ENCODE measurements around the gene KRTAP19-1.

Gene KRTAP19-1

GRCh38 chr21:30468900-30469714 is 11.1 kb downstream of the KRTAP19-1 start:
- no peak overlapping the region for H3K23ac ChIP-seq (ENCODE audit: low read length)
- no peak overlapping the region for H3K4ac ChIP-seq (ENCODE audit: low read depth, low read length)
- no peaks in the 10 kb centered on the region for H3K27me3 ChIP-seq (ENCODE audit: insufficient read depth, low read length, poor library complexity)
- no peak overlapping the region for H3K4me3 ChIP-seq (ENCODE audit: low read length)
- no peaks in the 10 kb centered on the region for H3K79me1 ChIP-seq (ENCODE audit: low read length)
- no peak overlapping the region for H3K18ac ChIP-seq (ENCODE audit: low read length)
- no peak overlapping the region for H3K4me2 ChIP-seq (ENCODE audit: low read length)
- H3K56ac ChIP-seq (ENCODE audit: low read length) = no peak overlapping the region
- no peaks in the 10 kb centered on the region for H3K36me3 ChIP-seq (ENCODE audit: control insufficient read depth, insufficient read depth, low read length)
- H4K5ac ChIP-seq (ENCODE audit: low read length) = no peak overlapping the region
- no CpG with 5 or more reads among the region's 6 CpGs for WGBS (ENCODE audit: extremely low coverage, insufficient coverage, low lambda C conversion rate)
- DNase-seq = no peak
- no peaks in the 10 kb centered on the region for H3K4me1 ChIP-seq (ENCODE audit: control insufficient read depth, low read depth, low read length)
- no peaks in the 10 kb centered on the region for H3K79me2 ChIP-seq (ENCODE audit: control insufficient read depth, insufficient read depth, low read length)
- H2BK5ac ChIP-seq (ENCODE audit: low read length) = no peak overlapping the region
- H3K9ac ChIP-seq (ENCODE audit: low read length) = no peak overlapping the region
- no peak overlapping the region for H3K27ac ChIP-seq (ENCODE audit: low read depth, low read length)
- H4K8ac ChIP-seq (ENCODE audit: low read depth, low read length) = no peak overlapping the region
- no peak overlapping the region for H2BK15ac ChIP-seq (replicated peaks; ENCODE audit: low read depth)
- H2AK5ac ChIP-seq (ENCODE audit: low read length) = no peak overlapping the region
- no peak overlapping the region for H2BK120ac ChIP-seq (ENCODE audit: low read depth, low read length)

- Histone ChIP-seq H2BK15ac (replicated peaks; ENCODE audit: low read depth) (no peak overlapping the region), H3K4me2 (ENCODE audit: low read length) (no peak overlapping the region), H3K27me3 (ENCODE audit: insufficient read depth, low read length, poor library complexity) (no peaks in the 10 kb centered on the region), H3K18ac (ENCODE audit: low read length) (no peak overlapping the region), H3K4me1 (ENCODE audit: control insufficient read depth, low read depth, low read length) (no peaks in the 10 kb centered on the region), H4K5ac (ENCODE audit: low read length) (no peak overlapping the region), H3K4me3 (ENCODE audit: low read length) (no peak overlapping the region), H2AK5ac (ENCODE audit: low read length) (no peak overlapping the region), H3K9ac (ENCODE audit: low read length) (no peak overlapping the region), H3K23ac (ENCODE audit: low read length) (no peak overlapping the region), H3K79me1 (ENCODE audit: low read length) (no peaks in the 10 kb centered on the region), H3K79me2 (ENCODE audit: control insufficient read depth, insufficient read depth, low read length) (no peaks in the 10 kb centered on the region), H3K27ac (ENCODE audit: low read depth, low read length) (no peak overlapping the region), H2BK120ac (ENCODE audit: low read depth, low read length) (no peak overlapping the region), H4K8ac (ENCODE audit: low read depth, low read length) (no peak overlapping the region), H3K56ac (ENCODE audit: low read length) (no peak overlapping the region), H3K36me3 (ENCODE audit: control insufficient read depth, insufficient read depth, low read length) (no peaks in the 10 kb centered on the region), H3K4ac (ENCODE audit: low read depth, low read length) (no peak overlapping the region), H2BK5ac (ENCODE audit: low read length) (no peak overlapping the region)
- peak; percentile 49 for DNase-seq
- no CpG with 5 or more reads among the region's 3 CpGs for WGBS (ENCODE audit: extremely low coverage, insufficient coverage, low lambda C conversion rate)
Observed at GRCh38 chr21:30463713-30464112, 16.5 kb downstream of the KRTAP19-1 start.

DNA sequence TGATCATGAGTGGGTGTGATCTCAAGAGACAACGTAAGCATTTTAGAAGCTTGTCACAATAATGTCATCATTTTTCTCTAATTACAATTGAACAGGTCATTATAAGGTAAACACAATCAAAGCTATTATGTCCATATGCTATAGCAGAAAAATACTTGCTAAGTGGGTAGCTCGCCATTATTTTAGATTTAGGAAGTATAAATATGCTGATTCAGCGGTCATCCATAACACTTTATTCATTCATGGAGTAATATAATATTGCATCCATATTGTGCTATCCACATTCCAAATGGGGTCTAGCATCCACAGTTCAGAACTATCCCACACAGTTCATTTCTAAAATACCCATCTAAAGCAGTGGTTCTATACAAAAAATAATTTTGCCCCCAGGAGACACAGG is 31.7 kb downstream of the KRTAP19-1 start:
- H3K79me1 ChIP-seq (ENCODE audit: low read length) = no peaks in the 10 kb centered on the region
- WGBS (ENCODE audit: extremely low coverage, insufficient coverage, low lambda C conversion rate) = no CpG with 5 or more reads among the region's 3 CpGs
- H3K27me3 ChIP-seq (ENCODE audit: insufficient read depth, low read length, poor library complexity) = no peaks in the 10 kb centered on the region
- no peaks in the 10 kb centered on the region for H3K36me3 ChIP-seq (ENCODE audit: control insufficient read depth, insufficient read depth, low read length)
- no peak overlapping the region for H3K9ac ChIP-seq (ENCODE audit: low read length)
- H2BK120ac ChIP-seq (ENCODE audit: low read depth, low read length) = no peak overlapping the region
- no peak overlapping the region for H3K23ac ChIP-seq (ENCODE audit: low read length)
- no peaks in the 10 kb centered on the region for H3K4me1 ChIP-seq (ENCODE audit: control insufficient read depth, low read depth, low read length)
- H4K5ac ChIP-seq (ENCODE audit: low read length) = no peak overlapping the region
- no peak overlapping the region for H3K56ac ChIP-seq (ENCODE audit: low read length)
- no peak overlapping the region for H2BK5ac ChIP-seq (ENCODE audit: low read length)
- DNase-seq = no peak
- H2BK15ac ChIP-seq (replicated peaks; ENCODE audit: low read depth) = no peak overlapping the region
- no peak overlapping the region for H3K18ac ChIP-seq (ENCODE audit: low read length)
- no peak overlapping the region for H3K4me3 ChIP-seq (ENCODE audit: low read length)
- H3K4ac ChIP-seq (ENCODE audit: low read depth, low read length) = no peak overlapping the region
- H3K79me2 ChIP-seq (ENCODE audit: control insufficient read depth, insufficient read depth, low read length) = no peaks in the 10 kb centered on the region
- no peak overlapping the region for H3K4me2 ChIP-seq (ENCODE audit: low read length)
- no peak overlapping the region for H2AK5ac ChIP-seq (ENCODE audit: low read length)
- H4K8ac ChIP-seq (ENCODE audit: low read depth, low read length) = no peak overlapping the region
- H3K27ac ChIP-seq (ENCODE audit: low read depth, low read length) = no peak overlapping the region

GRCh38 chr21:30447056-30447455 is 33.1 kb downstream of the KRTAP19-1 start:
- WGBS (ENCODE audit: extremely low coverage, insufficient coverage, low lambda C conversion rate) = no CpG with 5 or more reads among the region's 4 CpGs
- Histone ChIP-seq H3K79me1 (ENCODE audit: low read length) (no peaks in the 10 kb centered on the region), H3K9ac (ENCODE audit: low read length) (no peak overlapping the region), H3K4ac (ENCODE audit: low read depth, low read length) (no peak overlapping the region), H3K4me1 (ENCODE audit: control insufficient read depth, low read depth, low read length) (no peaks in the 10 kb centered on the region), H3K4me2 (ENCODE audit: low read length) (no peak overlapping the region), H2BK5ac (ENCODE audit: low read length) (no peak overlapping the region), H3K27ac (ENCODE audit: low read depth, low read length) (no peak overlapping the region), H4K8ac (ENCODE audit: low read depth, low read length) (no peak overlapping the region), H3K4me3 (ENCODE audit: low read length) (no peak overlapping the region), H3K18ac (ENCODE audit: low read length) (no peak overlapping the region), H2BK15ac (replicated peaks; ENCODE audit: low read depth) (no peak overlapping the region), H3K79me2 (ENCODE audit: control insufficient read depth, insufficient read depth, low read length) (no peaks in the 10 kb centered on the region), H3K27me3 (ENCODE audit: insufficient read depth, low read length, poor library complexity) (no peaks in the 10 kb centered on the region), H3K23ac (ENCODE audit: low read length) (no peak overlapping the region), H3K56ac (ENCODE audit: low read length) (no peak overlapping the region), H3K36me3 (ENCODE audit: control insufficient read depth, insufficient read depth, low read length) (no peaks in the 10 kb centered on the region), H2AK5ac (ENCODE audit: low read length) (no peak overlapping the region), H4K5ac (ENCODE audit: low read length) (no peak overlapping the region), H2BK120ac (ENCODE audit: low read depth, low read length) (no peak overlapping the region)
- no peak for DNase-seq

DNA sequence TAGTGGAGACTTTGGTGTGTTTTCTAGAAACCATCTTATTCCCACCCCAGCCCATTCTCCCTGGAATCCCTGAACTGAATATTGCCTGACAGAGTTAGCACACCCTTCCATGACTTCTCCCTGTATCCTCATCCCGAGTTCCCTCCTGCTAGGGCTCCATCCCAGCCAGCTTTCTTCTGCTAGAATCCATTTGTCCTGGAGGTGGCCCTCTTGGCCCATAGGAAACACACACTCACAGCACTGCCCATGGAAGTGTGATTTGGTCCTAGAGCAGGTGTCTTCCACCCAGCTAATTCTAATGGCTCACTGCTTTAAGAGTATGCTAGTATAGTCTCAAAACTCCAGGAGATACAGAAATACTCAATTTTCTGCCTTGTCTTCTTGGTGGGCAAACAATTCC is 36.0 kb downstream of the KRTAP19-1 start:
- H2BK15ac ChIP-seq (replicated peaks; ENCODE audit: low read depth) = no peak overlapping the region
- WGBS (ENCODE audit: extremely low coverage, insufficient coverage, low lambda C conversion rate) = no CpG with 5 or more reads among the region's 1 CpG
- DNase-seq = peak; percentile 15
- no peak overlapping the region for H3K9ac ChIP-seq (ENCODE audit: low read length)
- H4K5ac ChIP-seq (ENCODE audit: low read length) = no peak overlapping the region
- no peak overlapping the region for H2BK120ac ChIP-seq (ENCODE audit: low read depth, low read length)
- H3K56ac ChIP-seq (ENCODE audit: low read length) = no peak overlapping the region
- no peak overlapping the region for H3K4me2 ChIP-seq (ENCODE audit: low read length)
- no peak overlapping the region for H3K23ac ChIP-seq (ENCODE audit: low read length)
- H3K79me1 ChIP-seq (ENCODE audit: low read length) = no peaks in the 10 kb centered on the region
- no peak overlapping the region for H2AK5ac ChIP-seq (ENCODE audit: low read length)
- H3K4ac ChIP-seq (ENCODE audit: low read depth, low read length) = no peak overlapping the region
- H3K4me3 ChIP-seq (ENCODE audit: low read length) = no peak overlapping the region
- H3K27me3 ChIP-seq (ENCODE audit: insufficient read depth, low read length, poor library complexity) = no peaks in the 10 kb centered on the region
- H4K8ac ChIP-seq (ENCODE audit: low read depth, low read length) = no peak overlapping the region
- H2BK5ac ChIP-seq (ENCODE audit: low read length) = no peak overlapping the region
- no peaks in the 10 kb centered on the region for H3K36me3 ChIP-seq (ENCODE audit: control insufficient read depth, insufficient read depth, low read length)
- no peak overlapping the region for H3K27ac ChIP-seq (ENCODE audit: low read depth, low read length)
- no peaks in the 10 kb centered on the region for H3K79me2 ChIP-seq (ENCODE audit: control insufficient read depth, insufficient read depth, low read length)
- H3K18ac ChIP-seq (ENCODE audit: low read length) = no peak overlapping the region
- H3K4me1 ChIP-seq (ENCODE audit: control insufficient read depth, low read depth, low read length) = no peaks in the 10 kb centered on the region

DNA sequence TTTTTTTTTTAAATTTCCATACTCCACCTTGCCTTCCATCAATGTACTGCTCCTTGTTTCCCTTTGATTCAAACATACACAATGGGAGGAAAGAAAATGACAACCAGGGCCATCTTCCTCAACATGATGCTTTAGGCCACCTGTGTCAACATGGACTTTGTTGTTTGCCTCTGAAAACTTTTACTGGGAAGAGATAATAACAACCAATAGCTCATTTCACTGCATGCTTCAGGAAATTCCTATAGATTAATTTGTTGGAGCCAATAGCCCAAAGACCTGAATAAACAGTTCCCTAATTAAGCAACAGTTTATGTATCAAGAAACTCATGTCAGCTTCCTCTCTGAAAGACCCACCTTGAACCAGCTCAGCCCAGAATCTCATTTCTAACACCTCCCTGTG is 36.9 kb downstream of the KRTAP19-1 start:
- Histone ChIP-seq H2BK15ac (replicated peaks; ENCODE audit: low read depth) (no peak overlapping the region), H2BK5ac (ENCODE audit: low read length) (no peak overlapping the region), H3K36me3 (ENCODE audit: control insufficient read depth, insufficient read depth, low read length) (no peaks in the 10 kb centered on the region), H3K4ac (ENCODE audit: low read depth, low read length) (no peak overlapping the region), H2AK5ac (ENCODE audit: low read length) (no peak overlapping the region), H3K56ac (ENCODE audit: low read length) (no peak overlapping the region), H2BK120ac (ENCODE audit: low read depth, low read length) (no peak overlapping the region), H3K4me1 (ENCODE audit: control insufficient read depth, low read depth, low read length) (no peaks in the 10 kb centered on the region), H3K23ac (ENCODE audit: low read length) (no peak overlapping the region), H3K27ac (ENCODE audit: low read depth, low read length) (no peak overlapping the region), H3K4me3 (ENCODE audit: low read length) (no peak overlapping the region), H3K27me3 (ENCODE audit: insufficient read depth, low read length, poor library complexity) (no peaks in the 10 kb centered on the region), H3K4me2 (ENCODE audit: low read length) (no peak overlapping the region), H4K8ac (ENCODE audit: low read depth, low read length) (no peak overlapping the region), H3K79me1 (ENCODE audit: low read length) (no peaks in the 10 kb centered on the region), H3K79me2 (ENCODE audit: control insufficient read depth, insufficient read depth, low read length) (no peaks in the 10 kb centered on the region), H3K9ac (ENCODE audit: low read length) (no peak overlapping the region), H4K5ac (ENCODE audit: low read length) (no peak overlapping the region), H3K18ac (ENCODE audit: low read length) (no peak overlapping the region)
- DNase-seq = no peak

Data from mesendoderm (in vitro differentiated cells).